Stimulated activated CD8-positive, alpha-beta memory T cell treated with anti-CD3 and anti-CD28 coated beads, Interleukin-15, amount 100 ng/mL, for 48 hours (primary cell): Measurements from ENCODE around the gene CNTN4.
"Not testable (repeated sequence)": the region's sequence is repeated elsewhere in the genome, so short reads cannot be mapped to it uniquely, and the experiment has no call there.

Source experiments
- DNase-seq, 2 donors: peaks; one replicate each; pipeline ENCODE4 v3.0.0-alpha.2; 2020; ENCODE audit warnings: low read depth in 2 of 2

The CNTN4 gene

GRCh38 chr3:2968475-2968874 is 869.8 kb downstream of the CNTN4 start:
- DNase-seq: no peak

DNA sequence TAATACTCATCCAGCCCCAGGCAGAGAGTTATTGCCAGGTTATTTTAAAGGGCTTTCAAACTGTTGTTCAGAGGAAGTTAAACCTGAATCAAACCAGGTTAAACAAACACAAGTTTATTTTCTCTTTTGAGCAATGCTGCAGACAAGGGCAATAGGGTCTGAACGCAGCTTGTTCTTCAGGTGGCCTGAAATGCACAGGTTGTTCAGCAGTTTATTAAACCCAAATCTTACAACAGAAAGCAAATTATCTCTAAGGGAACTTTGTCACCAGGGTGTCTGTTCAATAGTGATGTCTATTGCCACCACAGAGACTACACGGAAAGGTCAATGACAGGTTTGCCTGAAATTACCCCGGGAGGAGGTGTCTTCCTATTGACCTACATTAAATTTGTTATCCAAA is 877.5 kb downstream of the CNTN4 start:
- no peak for DNase-seq

DNA sequence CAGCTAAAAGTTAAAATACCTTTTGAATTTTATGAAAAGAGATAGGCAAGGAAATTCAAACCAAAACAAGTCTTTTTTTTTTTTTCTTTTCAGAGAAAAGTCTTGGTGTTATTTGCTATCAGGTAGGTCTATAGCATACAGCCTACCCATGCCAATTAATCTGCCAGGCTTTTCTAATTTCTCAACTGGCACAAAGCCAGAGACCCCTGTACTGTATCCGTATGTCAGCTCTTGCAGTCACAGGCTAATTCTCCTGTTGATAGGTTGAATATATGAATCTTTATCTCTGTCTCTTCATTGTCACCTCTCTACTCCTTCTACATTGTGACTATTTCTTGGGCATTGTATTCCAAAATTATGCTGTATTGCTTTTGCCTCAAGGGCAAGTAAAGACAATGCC is 878.1 kb downstream of the CNTN4 start:
- DNase-seq: no peak

- DNase-seq: no peak
Observed at GRCh38 chr3:2978977-2979732, 880.5 kb downstream of the CNTN4 start.

GRCh38 chr3:2984005-2984830 is 885.6 kb downstream of the CNTN4 start:
- no peak for DNase-seq

DNA sequence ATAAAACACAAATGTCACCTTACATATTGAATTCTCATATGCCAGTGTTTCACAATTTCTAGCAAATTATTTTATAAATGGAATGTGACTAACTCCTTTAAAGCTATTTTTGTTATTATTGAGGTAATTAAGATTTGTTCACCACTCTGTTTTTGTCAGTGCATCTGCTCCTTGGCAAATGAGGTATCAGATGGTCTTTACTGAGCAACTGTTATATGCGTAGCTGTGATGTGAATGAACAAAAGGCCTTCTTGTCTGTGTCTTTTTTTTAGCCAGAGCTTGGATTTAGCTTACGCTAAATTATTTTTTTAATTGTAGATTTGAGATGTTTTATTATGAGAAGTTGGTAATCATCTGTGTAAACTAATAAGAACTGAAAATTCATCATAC is 886.2 kb downstream of the CNTN4 start:
- DNase-seq: no peak

DNA sequence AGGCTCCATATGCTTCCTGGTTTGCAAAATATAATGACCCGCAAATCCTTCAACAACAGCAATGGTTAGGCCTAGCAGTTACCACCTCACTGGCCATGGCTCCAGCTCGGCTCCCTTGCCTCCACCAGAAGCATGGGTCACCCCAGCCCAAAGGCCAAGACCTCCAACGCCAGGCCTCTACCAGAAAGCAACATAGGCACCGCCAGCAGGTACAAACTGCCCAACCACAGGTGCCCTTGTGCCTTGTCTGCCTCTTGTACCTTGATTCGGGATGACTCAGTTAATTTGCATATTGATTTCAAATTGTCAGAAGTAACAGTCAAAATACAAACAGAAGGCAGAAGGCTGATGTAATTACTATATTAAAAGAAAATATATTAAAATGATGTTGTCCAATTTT is 886.8 kb downstream of the CNTN4 start:
- DNase-seq: no peak

GRCh38 chr3:2992534-2992933 is 893.9 kb downstream of the CNTN4 start:
- DNase-seq: no peak

DNA sequence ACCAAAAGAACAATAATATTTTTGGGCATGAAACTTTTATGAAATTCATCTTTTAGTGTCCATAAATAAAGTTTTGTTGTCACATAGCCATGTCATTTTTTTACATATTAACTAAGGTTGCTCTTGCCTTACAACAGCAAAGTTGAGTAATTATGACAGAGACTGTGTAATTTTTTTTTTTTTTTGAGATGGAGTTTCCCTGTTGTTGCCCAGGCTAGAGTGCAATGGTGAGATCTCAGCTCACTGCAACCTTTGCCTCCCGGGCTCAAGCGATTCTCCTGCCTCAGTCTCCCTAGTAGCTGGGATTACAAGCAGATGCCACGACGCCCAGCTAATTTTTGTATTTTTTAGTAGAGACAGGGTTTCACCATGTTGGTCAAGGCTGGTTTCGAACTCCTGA is 894.5 kb downstream of the CNTN4 start:
- DNase-seq: not testable (repeated sequence)

GRCh38 chr3:2993736-2994135 is 895.1 kb downstream of the CNTN4 start:
- no peak for DNase-seq

DNA sequence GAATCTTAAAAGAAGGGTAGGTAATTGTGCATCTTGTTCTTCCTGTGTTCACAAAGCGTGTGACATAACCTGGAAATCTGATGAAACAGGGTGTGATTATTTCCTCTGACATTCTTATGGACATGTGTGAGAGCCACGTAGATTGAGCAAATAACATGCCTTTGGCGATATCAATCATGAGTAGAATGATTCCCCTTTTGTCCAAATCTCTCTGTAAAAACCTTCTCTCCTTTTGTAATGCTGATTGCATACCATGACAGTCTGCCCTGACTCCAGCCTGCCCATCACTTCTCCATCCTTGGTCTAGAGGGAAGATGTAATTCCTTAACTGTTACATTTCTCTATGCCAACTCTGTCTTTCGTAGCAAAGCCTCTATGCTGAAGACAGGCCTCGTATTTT is 896.5 kb downstream of the CNTN4 start:
- DNase-seq: no peak

- no peak for DNase-seq
Observed at GRCh38 chr3:3005146-3005744, 906.6 kb downstream of the CNTN4 start.

- no peak for DNase-seq
Observed at GRCh38 chr3:3013317-3014052, 914.8 kb downstream of the CNTN4 start.

DNA sequence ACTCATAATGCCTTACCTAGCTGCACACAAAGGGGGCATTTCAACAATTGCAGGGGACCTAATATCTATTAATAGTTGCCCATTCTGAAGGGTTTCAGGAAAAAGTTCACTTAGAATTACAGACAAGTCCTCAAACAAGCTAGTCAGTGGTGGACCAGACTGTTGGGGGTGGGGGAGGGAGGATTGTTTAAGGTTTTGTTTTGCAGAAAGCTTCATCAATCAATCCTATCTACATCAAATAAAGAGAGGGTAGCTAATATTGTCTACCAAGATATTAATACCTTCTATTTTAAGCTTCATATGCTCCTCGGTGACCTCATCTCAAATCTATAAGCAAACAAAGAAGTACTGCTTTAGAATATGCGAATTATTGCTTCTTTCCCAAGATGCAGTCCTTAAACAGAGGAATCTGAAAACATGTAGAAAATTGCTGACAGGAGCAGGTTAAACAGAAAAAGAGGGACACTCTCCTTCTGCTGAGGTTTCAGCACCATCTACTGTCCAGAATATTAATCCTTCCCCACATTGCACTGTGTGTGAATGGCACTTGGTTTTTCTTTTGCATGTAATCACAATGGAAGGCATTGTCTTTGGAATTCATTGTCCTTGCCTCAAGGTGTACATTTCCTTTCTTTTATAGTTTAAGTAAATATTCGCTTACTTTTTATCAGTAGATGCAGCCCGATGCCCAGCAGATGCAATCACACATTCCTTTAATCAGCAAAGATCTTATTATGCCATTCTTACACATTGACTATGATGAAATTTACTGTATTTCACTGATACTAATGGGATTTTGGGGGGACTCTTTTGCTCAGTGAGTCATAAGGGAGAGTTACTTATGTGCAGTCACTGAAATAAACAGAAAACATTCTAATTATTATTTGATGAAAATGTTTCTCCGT is 916.8 kb downstream of the CNTN4 start:
- no peak for DNase-seq

GRCh38 chr3:3016226-3016625 is 917.6 kb downstream of the CNTN4 start:
- DNase-seq: no peak

GRCh38 chr3:3020209-3020608 is 921.5 kb downstream of the CNTN4 start:
- DNase-seq: no peak

DNA sequence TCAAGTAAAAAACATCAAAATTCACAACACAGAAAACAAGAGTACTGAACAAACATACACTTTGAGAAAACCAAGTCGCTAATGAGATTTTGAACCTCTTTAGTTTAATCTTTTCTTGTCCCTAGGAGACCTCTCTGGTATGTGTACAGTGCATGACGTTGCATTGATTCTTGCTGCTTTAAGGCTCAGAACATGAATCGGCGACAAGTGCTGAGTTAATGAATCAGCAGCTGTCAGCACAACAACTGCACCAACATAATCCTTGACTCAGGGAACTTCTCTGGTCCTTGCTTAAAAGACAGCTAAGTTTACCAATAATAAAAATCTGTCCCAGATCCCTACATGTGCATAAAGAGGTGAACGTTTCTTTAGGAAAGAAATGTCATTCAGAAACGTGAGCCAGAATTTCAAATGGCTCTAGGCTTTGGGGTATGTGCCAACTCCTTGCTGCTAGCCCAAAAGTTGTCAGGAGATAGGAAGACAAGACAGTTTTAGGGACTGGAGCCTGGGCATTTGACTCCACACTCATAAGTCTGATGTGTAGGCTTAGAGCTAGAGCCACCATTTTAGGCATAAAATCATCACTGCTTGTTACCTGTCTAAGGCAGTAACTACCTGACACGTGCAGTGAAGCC is 924.6 kb downstream of the CNTN4 start:
- no peak for DNase-seq

GRCh38 chr3:3027976-3028567 is 929.4 kb downstream of the CNTN4 start:
- no peak for DNase-seq

GRCh38 chr3:3031326-3031725 is 932.7 kb downstream of the CNTN4 start:
- DNase-seq: no peak

DNA sequence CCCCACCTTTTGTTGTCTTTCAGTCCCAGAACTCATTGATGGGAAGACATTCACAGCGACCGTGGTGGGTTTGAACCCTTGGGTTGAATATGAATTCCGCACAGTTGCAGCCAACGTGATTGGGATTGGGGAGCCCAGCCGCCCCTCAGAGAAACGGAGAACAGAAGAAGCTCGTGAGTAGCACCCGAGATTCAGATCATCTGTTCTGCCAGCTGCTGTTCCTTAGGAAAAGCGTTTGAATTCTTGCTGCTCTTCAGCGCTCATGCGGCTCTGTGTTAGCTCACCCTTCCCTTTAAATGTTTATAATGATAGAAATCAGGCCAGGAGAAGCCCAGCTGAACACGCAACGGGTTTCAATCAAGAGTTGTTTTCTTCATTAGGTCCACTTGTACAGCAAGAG is 938.5 kb downstream of the CNTN4 start:
- DNase-seq: no peak
